ENCODE data around the gene TFPI.
A peak's percentile ranks its signal among the peaks of the same experiment; 100 is the strongest.

The TFPI gene

DNA sequence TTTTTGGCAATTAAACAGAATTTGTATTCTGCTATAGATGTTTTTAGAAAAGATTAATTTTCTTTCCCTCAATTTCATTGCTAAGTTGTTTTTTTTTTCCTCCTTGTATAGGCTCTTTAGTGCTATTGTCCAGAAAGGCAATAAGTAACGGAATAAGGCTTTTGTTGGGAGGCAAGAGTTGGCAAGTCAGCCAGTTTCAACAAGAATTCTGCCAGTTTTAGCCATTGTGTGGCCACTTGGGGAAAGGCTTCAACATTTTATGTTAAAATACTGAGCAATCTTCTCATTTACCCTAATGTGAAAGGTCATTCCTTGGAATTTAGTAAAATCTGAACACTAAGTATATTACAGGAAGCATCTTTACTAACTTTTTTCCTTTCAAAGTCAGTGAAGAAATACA lies 115.8 kb downstream of the TFPI start:
- no peaks in the 10 kb centered on the region for H3K36me3 ChIP-seq (ENCODE audit: insufficient read depth, low read length)
- no peak overlapping the region for H2AFZ ChIP-seq (ENCODE audit: low read length, unreplicated experiment)
- no peaks in the 10 kb centered on the region for H3K79me2 ChIP-seq (ENCODE audit: control insufficient read depth, insufficient read depth, low read length, unreplicated experiment)
- H3K4me1 ChIP-seq (ENCODE audit: control insufficient read depth, insufficient read depth, low read length, unreplicated experiment): peaks cover 15% of the 10 kb centered on the region
- no peak overlapping the region for H3K27ac ChIP-seq (ENCODE audit: low read depth, low read length)
- H3K27me3 ChIP-seq (ENCODE audit: insufficient read depth, low read length): no peaks in the 10 kb centered on the region
- H3K4me3 ChIP-seq (ENCODE audit: low read depth, low read length): no peak overlapping the region

GRCh38 chr2:187435756-187436155 lies 118.5 kb downstream of the TFPI start:
- Histone ChIP-seq H3K4me1 (ENCODE audit: control insufficient read depth, insufficient read depth, low read length, unreplicated experiment) (peaks cover 15% of the 10 kb centered on the region), H2AFZ (ENCODE audit: low read length, unreplicated experiment) (no peak overlapping the region), H3K36me3 (ENCODE audit: insufficient read depth, low read length) (no peaks in the 10 kb centered on the region), H3K4me3 (ENCODE audit: low read depth, low read length) (no peak overlapping the region), H3K27ac (ENCODE audit: low read depth, low read length) (no peak overlapping the region), H3K27me3 (ENCODE audit: insufficient read depth, low read length) (no peaks in the 10 kb centered on the region), H3K79me2 (ENCODE audit: control insufficient read depth, insufficient read depth, low read length, unreplicated experiment) (no peaks in the 10 kb centered on the region)

DNA sequence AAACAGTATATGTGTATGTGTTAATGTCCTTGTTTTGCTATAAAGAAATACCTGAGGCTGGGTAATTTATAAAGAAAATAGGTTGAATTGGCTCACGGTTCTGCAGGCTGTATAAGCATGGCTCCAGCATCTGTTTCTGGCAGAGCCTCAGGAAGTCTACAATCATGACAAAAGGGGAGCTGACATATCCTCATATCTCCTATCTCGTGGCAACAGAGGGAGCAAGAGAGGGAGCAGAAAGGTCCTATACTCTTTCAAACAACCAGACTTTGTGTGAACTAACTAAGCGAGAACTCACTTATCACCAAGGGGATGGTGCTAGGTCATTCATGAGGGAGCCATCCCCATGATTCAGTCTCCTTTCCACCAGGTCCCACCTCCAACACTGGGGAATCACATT lies 119.2 kb downstream of the TFPI start:
- Histone ChIP-seq H2AFZ (ENCODE audit: low read length, unreplicated experiment) (no peak overlapping the region), H3K36me3 (ENCODE audit: insufficient read depth, low read length) (no peaks in the 10 kb centered on the region), H3K4me1 (ENCODE audit: control insufficient read depth, insufficient read depth, low read length, unreplicated experiment) (peaks cover 20% of the 10 kb centered on the region), H3K27me3 (ENCODE audit: insufficient read depth, low read length) (no peaks in the 10 kb centered on the region), H3K27ac (ENCODE audit: low read depth, low read length) (no peak overlapping the region), H3K4me3 (ENCODE audit: low read depth, low read length) (no peak overlapping the region), H3K79me2 (ENCODE audit: control insufficient read depth, insufficient read depth, low read length, unreplicated experiment) (no peaks in the 10 kb centered on the region)

- peaks cover 27% of the 10 kb centered on the region for H3K4me1 ChIP-seq (ENCODE audit: control insufficient read depth, insufficient read depth, low read length, unreplicated experiment)
- H3K36me3 ChIP-seq (ENCODE audit: insufficient read depth, low read length): no peaks in the 10 kb centered on the region
- H3K27me3 ChIP-seq (ENCODE audit: insufficient read depth, low read length): no peaks in the 10 kb centered on the region
- H2AFZ ChIP-seq (ENCODE audit: low read length, unreplicated experiment): no peak overlapping the region
- H3K4me3 ChIP-seq (ENCODE audit: low read depth, low read length): no peak overlapping the region
- no peak overlapping the region for H3K27ac ChIP-seq (ENCODE audit: low read depth, low read length)
- no peaks in the 10 kb centered on the region for H3K79me2 ChIP-seq (ENCODE audit: control insufficient read depth, insufficient read depth, low read length, unreplicated experiment)
These were observed 119.9 kb downstream of the TFPI start for GRCh38 chr2:187434342-187434785.

DNA sequence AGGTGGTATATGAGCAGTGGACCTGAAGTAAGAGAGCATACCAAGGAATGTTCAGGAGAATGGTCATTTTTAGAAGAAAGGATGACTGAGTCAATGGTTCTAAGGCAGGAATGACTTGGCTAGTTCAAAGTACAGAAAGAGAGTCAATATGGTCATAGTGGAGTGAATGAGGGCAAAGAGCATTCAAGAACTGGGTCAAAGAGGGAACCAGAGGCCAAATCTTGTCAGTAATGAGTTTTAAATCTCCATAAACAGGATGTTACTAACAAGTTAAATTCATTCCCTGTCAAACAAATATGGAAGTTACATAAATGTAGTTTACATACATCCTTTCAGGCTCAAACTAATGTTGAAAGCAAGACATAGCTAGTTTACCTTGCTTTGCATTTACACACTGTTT lies 122.3 kb downstream of the TFPI start:
- H3K27ac ChIP-seq (ENCODE audit: low read depth, low read length): no peak overlapping the region
- no peaks in the 10 kb centered on the region for H3K79me2 ChIP-seq (ENCODE audit: control insufficient read depth, insufficient read depth, low read length, unreplicated experiment)
- no peaks in the 10 kb centered on the region for H3K27me3 ChIP-seq (ENCODE audit: insufficient read depth, low read length)
- no peaks in the 10 kb centered on the region for H3K36me3 ChIP-seq (ENCODE audit: insufficient read depth, low read length)
- H3K4me3 ChIP-seq (ENCODE audit: low read depth, low read length): no peak overlapping the region
- H2AFZ ChIP-seq (ENCODE audit: low read length, unreplicated experiment): no peak overlapping the region
- H3K4me1 ChIP-seq (ENCODE audit: control insufficient read depth, insufficient read depth, low read length, unreplicated experiment): peaks cover 31% of the 10 kb centered on the region

GRCh38 chr2:187429989-187430388 lies 124.2 kb downstream of the TFPI start:
- peaks cover 27% of the 10 kb centered on the region for H3K4me1 ChIP-seq (ENCODE audit: control insufficient read depth, insufficient read depth, low read length, unreplicated experiment)
- H3K27me3 ChIP-seq (ENCODE audit: insufficient read depth, low read length): no peaks in the 10 kb centered on the region
- H3K27ac ChIP-seq (ENCODE audit: low read depth, low read length): peak overlapping the region; percentile 72
- no peaks in the 10 kb centered on the region for H3K36me3 ChIP-seq (ENCODE audit: insufficient read depth, low read length)
- H3K79me2 ChIP-seq (ENCODE audit: control insufficient read depth, insufficient read depth, low read length, unreplicated experiment): no peaks in the 10 kb centered on the region
- H2AFZ ChIP-seq (ENCODE audit: low read length, unreplicated experiment): peak overlapping the region; percentile 39
- no peak overlapping the region for H3K4me3 ChIP-seq (ENCODE audit: low read depth, low read length)

- Histone ChIP-seq H2AFZ (ENCODE audit: low read length, unreplicated experiment) (no peak overlapping the region), H3K27me3 (ENCODE audit: insufficient read depth, low read length) (no peaks in the 10 kb centered on the region), H3K4me1 (ENCODE audit: control insufficient read depth, insufficient read depth, low read length, unreplicated experiment) (peaks cover 13% of the 10 kb centered on the region), H3K4me3 (ENCODE audit: low read depth, low read length) (no peak overlapping the region), H3K36me3 (ENCODE audit: insufficient read depth, low read length) (no peaks in the 10 kb centered on the region), H3K27ac (ENCODE audit: low read depth, low read length) (no peak overlapping the region), H3K79me2 (ENCODE audit: control insufficient read depth, insufficient read depth, low read length, unreplicated experiment) (no peaks in the 10 kb centered on the region)
These were observed 130.1 kb downstream of the TFPI start for GRCh38 chr2:187424146-187424545.

DNA sequence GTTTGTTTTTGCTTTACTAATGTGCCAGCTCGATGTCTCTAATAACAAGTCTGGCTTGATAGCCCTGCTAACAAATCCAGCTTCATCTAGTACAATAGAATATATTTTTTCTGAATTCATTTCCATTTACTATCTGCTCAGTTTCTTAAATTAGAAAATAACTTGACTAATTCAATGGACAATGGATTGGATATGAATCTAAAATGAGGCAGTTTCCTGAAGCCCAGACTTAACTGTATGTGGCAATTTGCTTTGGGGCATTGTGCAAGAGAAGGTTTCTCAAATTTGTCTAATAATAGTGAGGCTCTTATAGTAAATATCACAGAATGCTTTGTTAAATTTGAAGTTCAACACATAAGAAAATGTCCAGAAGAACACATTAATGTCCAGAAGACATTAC lies 132.0 kb downstream of the TFPI start:
- H2AFZ ChIP-seq (ENCODE audit: low read length, unreplicated experiment): no peak overlapping the region
- peaks cover 11% of the 10 kb centered on the region for H3K4me1 ChIP-seq (ENCODE audit: control insufficient read depth, insufficient read depth, low read length, unreplicated experiment)
- H3K27ac ChIP-seq (ENCODE audit: low read depth, low read length): no peak overlapping the region
- no peaks in the 10 kb centered on the region for H3K36me3 ChIP-seq (ENCODE audit: insufficient read depth, low read length)
- no peak overlapping the region for H3K4me3 ChIP-seq (ENCODE audit: low read depth, low read length)
- no peaks in the 10 kb centered on the region for H3K79me2 ChIP-seq (ENCODE audit: control insufficient read depth, insufficient read depth, low read length, unreplicated experiment)
- H3K27me3 ChIP-seq (ENCODE audit: insufficient read depth, low read length): no peaks in the 10 kb centered on the region

DNA sequence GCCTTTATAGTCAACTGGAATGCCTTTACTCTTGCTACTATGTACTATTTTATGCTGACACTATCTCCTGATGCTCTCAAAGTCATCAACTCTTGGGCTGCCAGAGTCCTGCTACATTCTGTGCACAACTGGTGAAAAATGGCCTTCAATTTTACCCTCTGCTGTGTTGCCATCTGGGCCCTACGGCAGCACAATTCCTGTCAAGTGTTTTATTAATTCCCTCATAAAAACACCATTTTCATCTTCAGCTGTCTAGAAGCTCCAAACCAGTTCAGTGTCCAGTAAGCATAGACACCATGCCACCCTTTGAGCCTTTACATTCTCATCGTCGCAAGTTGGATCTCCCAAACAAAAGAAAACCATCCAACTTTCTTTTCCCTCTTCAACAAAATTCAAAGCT lies 132.7 kb downstream of the TFPI start:
- no peaks in the 10 kb centered on the region for H3K36me3 ChIP-seq (ENCODE audit: insufficient read depth, low read length)
- no peaks in the 10 kb centered on the region for H3K79me2 ChIP-seq (ENCODE audit: control insufficient read depth, insufficient read depth, low read length, unreplicated experiment)
- no peak overlapping the region for H3K27ac ChIP-seq (ENCODE audit: low read depth, low read length)
- H3K4me1 ChIP-seq (ENCODE audit: control insufficient read depth, insufficient read depth, low read length, unreplicated experiment): peaks cover 11% of the 10 kb centered on the region
- H3K27me3 ChIP-seq (ENCODE audit: insufficient read depth, low read length): no peaks in the 10 kb centered on the region
- no peak overlapping the region for H2AFZ ChIP-seq (ENCODE audit: low read length, unreplicated experiment)
- no peak overlapping the region for H3K4me3 ChIP-seq (ENCODE audit: low read depth, low read length)

- Histone ChIP-seq H3K36me3 (ENCODE audit: insufficient read depth, low read length) (no peaks in the 10 kb centered on the region), H3K4me1 (ENCODE audit: control insufficient read depth, insufficient read depth, low read length, unreplicated experiment) (peaks cover 11% of the 10 kb centered on the region), H3K79me2 (ENCODE audit: control insufficient read depth, insufficient read depth, low read length, unreplicated experiment) (no peaks in the 10 kb centered on the region), H3K4me3 (ENCODE audit: low read depth, low read length) (no peak overlapping the region), H3K27me3 (ENCODE audit: insufficient read depth, low read length) (no peaks in the 10 kb centered on the region), H2AFZ (ENCODE audit: low read length, unreplicated experiment) (no peak overlapping the region), H3K27ac (ENCODE audit: low read depth, low read length) (no peak overlapping the region)
These were observed 134.4 kb downstream of the TFPI start for GRCh38 chr2:187419808-187420207.

DNA sequence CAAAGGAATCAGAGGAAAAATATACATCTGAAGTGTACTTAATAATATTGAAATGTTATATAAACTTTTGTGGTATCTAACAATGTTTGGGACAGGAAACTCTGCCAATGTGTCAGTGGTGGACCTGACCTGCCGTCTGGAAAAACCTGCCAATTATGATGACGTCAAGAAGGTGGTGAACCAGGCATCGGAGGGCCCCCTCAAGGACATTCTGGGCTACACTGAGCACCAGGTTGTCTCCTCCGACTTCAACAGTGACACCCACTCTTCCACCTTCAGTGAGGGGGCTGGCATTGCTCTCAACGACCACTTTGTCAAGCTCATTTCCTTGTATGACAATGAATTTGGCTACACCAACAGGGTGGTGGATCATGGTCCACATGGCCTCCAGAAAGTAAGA lies 138.8 kb downstream of the TFPI start:
- Histone ChIP-seq H3K36me3 (ENCODE audit: insufficient read depth, low read length) (no peaks in the 10 kb centered on the region), H3K27me3 (ENCODE audit: insufficient read depth, low read length) (no peaks in the 10 kb centered on the region), H3K4me1 (ENCODE audit: control insufficient read depth, insufficient read depth, low read length, unreplicated experiment) (no peaks in the 10 kb centered on the region), H3K27ac (ENCODE audit: low read depth, low read length) (no peak overlapping the region), H3K4me3 (ENCODE audit: low read depth, low read length) (no peak overlapping the region), H2AFZ (ENCODE audit: low read length, unreplicated experiment) (no peak overlapping the region), H3K79me2 (ENCODE audit: control insufficient read depth, insufficient read depth, low read length, unreplicated experiment) (no peaks in the 10 kb centered on the region)

Data from ACC112 (cell line).